MM.1S (cell line): ENCODE measurements around the gene FIGN.

Experiments
- DNase-seq: peaks from one replicate; pipeline ENCODE4 v3.0.0-alpha.2; 2015
- H2AFZ ChIP-seq: fragments of 300-600 bp; sonication (generic); 2 replicates; pipeline ENCODE4 v1.6.0; 2016; ENCODE audit warnings: antibody characterized with exemption, low read length
- H3F3A ChIP-seq: fragments of 300-600 bp; sonication (generic); 2 replicates; pipeline ENCODE4 v1.6.1; 2016; ENCODE audit warnings: mild to moderate bottlenecking, antibody characterized with exemption, low read length, moderate library complexity, mixed read lengths; ENCODE audit not compliant: insufficient read depth
- H3K27ac ChIP-seq: fragments of 300-600 bp; sonication (generic); 2 replicates; pipeline ENCODE4 v1.5.1; 2016; ENCODE audit warnings: mild to moderate bottlenecking, low read length
- H3K27me3 ChIP-seq: fragments of 300-600 bp; sonication (generic); replicated peaks from 2 replicates; pipeline ENCODE4 v1.6.0; 2016; ENCODE audit warnings: low read length; ENCODE audit not compliant: insufficient read depth
- H3K36me3 ChIP-seq: fragments of 300-600 bp; sonication (generic); replicated peaks from 2 replicates; pipeline ENCODE4 v1.6.1; 2016; ENCODE audit warnings: mild to moderate bottlenecking, low read length, mixed read lengths; ENCODE audit not compliant: insufficient read depth
- H3K4me1 ChIP-seq: fragments of 300-600 bp; sonication (generic); 2 replicates; pipeline ENCODE4 v1.6.1; 2016; ENCODE audit warnings: low read length, mixed read lengths
- H3K4me2 ChIP-seq: fragments of 300-600 bp; sonication (generic); 2 replicates; pipeline ENCODE4 v1.6.0; 2016; ENCODE audit warnings: low read depth, low read length
- H3K4me3 ChIP-seq: fragments of 300-600 bp; sonication (generic); 2 replicates; pipeline ENCODE4 v1.5.1; 2016; ENCODE audit warnings: low read length, mixed read lengths
- H3K79me2 ChIP-seq: fragments of 300-600 bp; sonication (generic); 2 replicates; pipeline ENCODE4 v1.6.1; 2016; ENCODE audit warnings: mixed run types, low read length, mixed read lengths
- H3K9ac ChIP-seq: fragments of 300-600 bp; sonication (generic); 2 replicates; pipeline ENCODE4 v1.6.1; 2016; ENCODE audit warnings: low read length, mixed read lengths
- H3K9me2 ChIP-seq: fragments of 300-600 bp; sonication (generic); replicated peaks from 2 replicates; pipeline ENCODE4 v1.6.1; 2016; ENCODE audit warnings: mild to moderate bottlenecking, low read length, mixed read lengths; ENCODE audit not compliant: insufficient read depth
- H3K9me3 ChIP-seq: fragments of 300-600 bp; sonication (generic); replicated peaks from 2 replicates; pipeline ENCODE4 v1.6.1; 2016; ENCODE audit warnings: mild to moderate bottlenecking, low read length, mixed read lengths; ENCODE audit not compliant: insufficient read depth
- H4K20me1 ChIP-seq: fragments of 300-600 bp; sonication (generic); 2 replicates; pipeline ENCODE4 v1.6.1; 2016; ENCODE audit warnings: mild to moderate bottlenecking, low read length, moderate library complexity, mixed read lengths; ENCODE audit not compliant: insufficient read depth
- CTCF ChIP-seq: fragments of 300-600 bp; sonication (generic); IDR thresholded peaks from 2 replicates; pipeline ENCODE4 v1.5.1; 2016; ENCODE audit warnings: antibody characterized with exemption, low read length, mixed read lengths
- EZH2 ChIP-seq: fragments of 300-600 bp; sonication (generic); optimal IDR thresholded peaks from 2 replicates; pipeline ENCODE3; 2017; ENCODE audit warnings: low read depth, mild to moderate bottlenecking, antibody characterized with exemption, low read length, mixed read lengths
- EZH2phosphoT487 ChIP-seq: fragments of 300-600 bp; sonication (generic); IDR thresholded peaks from 2 replicates; pipeline ENCODE4 v1.6.1; 2018; ENCODE audit warnings: antibody characterized with exemption, low read length

FIGN gene

GRCh38 chr2:163563336-163563735 is 172.5 kb downstream of the FIGN start:
- TF ChIP-seq CTCF, result no peak
- no peak for TF ChIP-seq EZH2
- TF ChIP-seq EZH2phosphoT487, result no peak
- Histone ChIP-seq H3F3A (no peaks in the 10 kb centered on the region), H3K27ac (no peak overlapping the region), H3K27me3 (no peaks in the 10 kb centered on the region), H3K9ac (no peak overlapping the region), H3K36me3 (no peaks in the 10 kb centered on the region), H3K4me3 (no peak overlapping the region), H4K20me1 (no peaks in the 10 kb centered on the region), H3K9me2 (no peaks in the 10 kb centered on the region), H3K79me2 (no peaks in the 10 kb centered on the region), H3K4me1 (no peaks in the 10 kb centered on the region), H2AFZ (no peak overlapping the region), H3K9me3 (no peaks in the 10 kb centered on the region), H3K4me2 (no peak overlapping the region)
- no peak for DNase-seq

GRCh38 chr2:163558251-163559021 is 177.4 kb downstream of the FIGN start:
- H3K9me2 ChIP-seq, result no peaks in the 10 kb centered on the region
- no peaks in the 10 kb centered on the region for H3K4me1 ChIP-seq
- no peaks in the 10 kb centered on the region for H3K27me3 ChIP-seq
- H3K79me2 ChIP-seq, result no peaks in the 10 kb centered on the region
- no peaks in the 10 kb centered on the region for H3F3A ChIP-seq
- H3K36me3 ChIP-seq, result no peaks in the 10 kb centered on the region
- no peaks in the 10 kb centered on the region for H3K9me3 ChIP-seq
- no peak overlapping the region for H3K27ac ChIP-seq
- H4K20me1 ChIP-seq, result no peaks in the 10 kb centered on the region
- TF ChIP-seq CTCF, result no peak
- no peak overlapping the region for H3K4me2 ChIP-seq
- DNase-seq, result no peak
- no peak overlapping the region for H2AFZ ChIP-seq
- H3K9ac ChIP-seq, result no peak overlapping the region
- no peak overlapping the region for H3K4me3 ChIP-seq

GRCh38 chr2:163556511-163556910 is 179.3 kb downstream of the FIGN start:
- Histone ChIP-seq H3F3A (no peaks in the 10 kb centered on the region), H2AFZ (no peak overlapping the region), H3K4me2 (no peak overlapping the region), H3K4me1 (no peaks in the 10 kb centered on the region), H3K9ac (no peak overlapping the region), H3K27ac (no peak overlapping the region), H4K20me1 (no peaks in the 10 kb centered on the region), H3K27me3 (no peaks in the 10 kb centered on the region), H3K9me3 (no peaks in the 10 kb centered on the region), H3K36me3 (no peaks in the 10 kb centered on the region), H3K79me2 (no peaks in the 10 kb centered on the region), H3K4me3 (no peak overlapping the region), H3K9me2 (no peaks in the 10 kb centered on the region)
- TF ChIP-seq CTCF, result no peak
- no peak for TF ChIP-seq EZH2phosphoT487
- no peak for TF ChIP-seq EZH2
- DNase-seq, result no peak
